GM19324 (cell line): Measurements from ENCODE around the gene AFG3L2.
A peak's percentile ranks its signal among the peaks of the same experiment; 100 is the strongest.
"Not testable (repeated sequence)": the region's sequence is repeated elsewhere in the genome, so short reads cannot be mapped to it uniquely, and the experiment has no call there.

Source experiments
- ATAC-seq: cut with Tn5 transposase; IDR thresholded peaks from one replicate; pipeline ENCODE4 v1.9.1; 2021; ENCODE audit warnings: mild to moderate bottlenecking, moderate library complexity; ENCODE audit not compliant: unreplicated experiment, low FRiP score

Gene AFG3L2

DNA sequence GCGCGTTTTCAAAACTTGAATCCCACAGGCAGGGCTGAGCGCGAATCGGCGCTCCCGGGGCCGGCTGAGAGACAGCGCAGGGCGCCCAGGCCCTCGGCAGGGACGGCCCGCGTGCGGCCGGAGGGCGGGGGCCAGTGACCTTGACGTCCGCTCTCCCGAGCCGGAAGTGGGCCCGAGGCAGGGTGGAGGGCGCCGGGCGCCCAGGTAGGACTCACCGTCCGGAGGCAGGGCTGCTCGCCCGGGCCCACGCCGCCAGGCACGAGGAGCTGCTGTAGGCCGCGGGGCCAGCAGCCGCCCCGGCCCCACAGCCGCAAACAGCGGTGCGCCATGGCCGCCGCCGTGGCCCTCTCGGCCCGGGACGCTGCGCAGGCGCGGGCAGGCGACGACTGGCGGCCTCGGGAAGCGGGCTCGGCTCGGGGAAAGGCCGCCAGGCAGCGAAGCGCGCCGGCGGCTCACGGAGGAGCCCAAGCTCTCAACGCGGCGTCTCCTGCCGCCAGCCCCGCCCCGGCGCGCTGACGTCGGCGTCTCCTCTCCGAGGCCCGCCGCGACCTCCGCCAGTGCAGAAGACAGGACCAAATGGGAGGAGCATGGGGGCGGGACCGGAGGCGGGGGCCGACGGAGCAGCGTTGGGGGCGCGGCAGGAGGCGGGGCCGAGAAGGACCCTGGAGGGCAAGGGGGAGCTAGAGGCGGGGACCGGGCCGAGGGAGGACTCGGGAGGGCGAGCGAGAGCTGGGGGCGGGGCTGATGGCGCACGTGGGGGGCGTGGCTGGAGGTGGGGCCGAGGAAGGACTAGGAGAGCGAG, at the start of gene AFG3L2:
AFG3L2 (minus strand) TSS at position 474 of the 802 bp plus-strand sequence; CDS start at position 329, 145 bp downstream.
- ATAC-seq: peak; percentile 92

GRCh38 chr18:12424252-12424651, 47.2 kb upstream of the AFG3L2 start:
- no peak for ATAC-seq

DNA sequence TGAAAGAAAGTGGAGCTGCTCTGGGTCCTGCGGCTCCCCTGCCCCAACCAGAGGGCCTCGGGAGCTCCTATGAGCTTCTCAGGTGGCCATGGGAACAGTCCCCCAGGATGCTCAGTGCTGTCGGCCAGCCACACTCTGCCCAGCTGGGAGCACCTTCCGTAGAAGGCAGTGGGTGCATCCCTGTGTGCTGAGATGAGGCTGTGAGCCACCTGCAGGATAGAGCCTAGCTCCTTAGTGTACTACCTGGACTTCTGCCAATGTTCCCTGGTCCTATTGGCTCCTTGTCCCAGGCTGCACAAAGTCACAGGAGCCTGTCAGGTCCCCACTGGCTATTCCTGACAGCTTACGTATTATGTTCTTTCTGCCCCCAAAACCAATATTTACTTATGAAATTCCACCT, 46.8 kb upstream of the AFG3L2 start:
- no peak for ATAC-seq

- ATAC-seq: no peak
Observed at GRCh38 chr18:12423393-12423792, 46.4 kb upstream of the AFG3L2 start.

- ATAC-seq: no peak
Observed at GRCh38 chr18:12422936-12423335, 45.9 kb upstream of the AFG3L2 start.

GRCh38 chr18:12421732-12422131, 44.7 kb upstream of the AFG3L2 start:
- no peak for ATAC-seq

GRCh38 chr18:12420821-12421421, 43.9 kb upstream of the AFG3L2 start:
- no peak for ATAC-seq

GRCh38 chr18:12417687-12418086, 40.7 kb upstream of the AFG3L2 start:
- ATAC-seq: no peak

DNA sequence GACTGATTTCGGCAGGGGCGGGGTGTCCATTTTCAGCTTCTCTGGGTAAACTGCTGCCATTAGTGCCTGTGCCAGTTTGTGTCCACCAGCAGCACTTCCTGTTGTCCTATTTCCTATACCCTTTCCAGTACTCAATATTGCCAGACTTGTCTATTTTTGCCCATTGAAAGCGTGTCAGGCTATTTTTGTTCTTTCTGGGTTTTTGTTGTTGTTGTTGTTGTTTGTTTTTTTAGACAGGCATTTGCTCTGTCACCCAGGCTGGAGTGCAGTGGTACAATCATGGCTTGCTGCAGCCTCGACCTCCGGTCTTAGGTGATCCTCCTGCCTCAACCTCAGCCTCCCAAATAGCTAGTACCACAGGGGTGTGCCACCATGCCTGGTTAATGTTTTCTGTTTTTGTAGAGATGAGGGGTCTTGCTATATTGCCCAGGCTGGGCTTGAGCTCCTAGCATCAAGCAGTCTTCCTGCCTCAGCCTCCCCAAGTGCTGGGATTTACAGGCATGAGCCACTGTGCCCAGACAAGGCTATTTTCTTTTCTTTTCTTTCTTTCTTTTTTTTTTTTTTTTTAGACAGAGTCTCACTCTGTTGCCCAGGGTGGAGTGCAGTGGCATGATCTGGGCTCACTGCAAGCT, 39.2 kb upstream of the AFG3L2 start:
- no peak for ATAC-seq

- no peak for ATAC-seq
Observed at GRCh38 chr18:12411456-12411855, 34.4 kb upstream of the AFG3L2 start.

GRCh38 chr18:12410747-12411146, 33.7 kb upstream of the AFG3L2 start:
- ATAC-seq: not testable (repeated sequence)

DNA sequence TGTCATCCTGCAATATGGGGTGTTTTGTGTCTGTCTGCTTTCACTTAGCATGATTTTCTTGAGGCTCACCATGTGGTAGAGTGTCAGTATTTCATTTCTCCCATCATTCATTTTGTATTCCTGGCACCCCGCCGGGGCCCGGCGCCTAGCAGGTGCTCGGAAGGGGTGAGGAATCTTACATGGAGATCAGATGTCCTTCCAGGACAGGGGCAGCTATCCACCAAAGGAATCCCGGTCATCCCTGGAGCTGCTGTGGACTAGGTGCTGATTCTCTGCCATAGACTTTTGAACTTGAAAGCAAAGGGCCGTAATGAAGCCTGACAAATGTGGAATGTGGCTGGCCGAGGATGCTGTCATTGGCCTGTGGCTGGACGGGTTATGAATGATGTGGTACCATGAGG, 33.1 kb upstream of the AFG3L2 start:
- ATAC-seq: no peak

GRCh38 chr18:12409469-12409868, 32.4 kb upstream of the AFG3L2 start:
- ATAC-seq: no peak

DNA sequence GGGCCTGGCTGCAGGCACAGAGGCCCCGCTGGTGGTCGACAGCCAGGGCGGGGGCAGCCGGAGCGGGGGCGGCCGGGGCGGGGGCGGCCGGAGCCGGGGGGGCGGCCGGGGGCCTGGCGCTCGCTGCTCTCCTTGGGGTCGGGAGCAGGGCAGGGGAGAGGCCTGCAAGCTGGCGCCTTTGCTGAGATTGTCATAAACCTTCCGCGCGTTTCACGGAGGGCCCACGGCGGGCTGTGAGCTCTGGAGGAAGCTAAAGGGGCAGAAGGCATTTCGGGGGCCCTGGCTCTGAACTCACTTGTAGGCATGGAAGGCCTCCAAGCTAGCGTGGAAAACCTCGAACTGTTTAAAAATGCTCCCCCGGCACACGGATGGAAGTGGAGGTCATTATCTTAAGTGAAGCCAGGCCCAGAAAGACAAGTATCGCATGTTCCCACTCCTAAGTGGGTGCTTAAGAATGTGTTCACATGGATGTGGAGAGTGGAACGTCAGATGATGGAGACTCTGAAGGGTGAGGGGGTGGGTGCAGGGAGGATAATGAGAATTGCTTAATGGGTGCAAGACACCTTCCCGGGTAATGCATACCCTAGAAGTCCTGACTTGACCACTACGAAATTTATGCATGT, 31.3 kb upstream of the AFG3L2 start:
- ATAC-seq: no peak

DNA sequence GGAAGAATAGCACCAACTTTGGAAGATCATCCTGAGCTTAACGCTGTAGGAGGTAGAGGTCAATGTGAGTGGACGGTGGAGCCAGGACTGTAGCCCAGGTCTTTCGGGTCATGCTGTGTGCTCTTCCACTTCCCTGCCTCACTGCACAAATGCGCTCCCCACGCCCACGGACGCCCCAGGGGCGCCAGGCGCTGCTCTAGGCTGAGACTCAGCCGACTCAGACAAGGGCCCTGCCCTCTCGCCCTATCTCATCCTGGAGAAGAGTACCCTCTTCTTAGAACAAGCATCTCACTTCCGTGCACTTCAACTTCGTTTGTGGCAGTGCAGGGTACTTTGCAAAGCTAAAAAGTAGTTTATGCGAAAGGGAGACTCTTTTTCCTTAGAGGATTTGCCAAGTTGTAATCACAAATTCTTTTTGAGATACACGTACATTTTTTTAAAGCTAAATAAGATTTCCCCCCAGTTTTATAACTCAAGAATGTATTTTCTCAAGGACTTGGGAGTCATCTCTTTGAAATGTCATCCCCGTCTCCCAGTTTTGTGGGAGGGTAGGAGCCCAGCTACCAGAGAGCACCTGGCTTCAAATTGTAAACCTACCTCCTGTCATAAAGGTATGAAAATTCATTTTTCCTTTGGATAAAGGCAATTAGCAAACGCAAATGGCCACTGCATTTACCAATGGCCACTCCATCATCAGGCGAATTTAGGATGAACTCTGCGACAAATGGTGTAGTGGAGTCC, 29.5 kb upstream of the AFG3L2 start:
- ATAC-seq: no peak

GRCh38 chr18:12405066-12405465, 28.0 kb upstream of the AFG3L2 start:
- ATAC-seq: no peak

GRCh38 chr18:12403601-12404506, 26.8 kb upstream of the AFG3L2 start:
- no peak for ATAC-seq

DNA sequence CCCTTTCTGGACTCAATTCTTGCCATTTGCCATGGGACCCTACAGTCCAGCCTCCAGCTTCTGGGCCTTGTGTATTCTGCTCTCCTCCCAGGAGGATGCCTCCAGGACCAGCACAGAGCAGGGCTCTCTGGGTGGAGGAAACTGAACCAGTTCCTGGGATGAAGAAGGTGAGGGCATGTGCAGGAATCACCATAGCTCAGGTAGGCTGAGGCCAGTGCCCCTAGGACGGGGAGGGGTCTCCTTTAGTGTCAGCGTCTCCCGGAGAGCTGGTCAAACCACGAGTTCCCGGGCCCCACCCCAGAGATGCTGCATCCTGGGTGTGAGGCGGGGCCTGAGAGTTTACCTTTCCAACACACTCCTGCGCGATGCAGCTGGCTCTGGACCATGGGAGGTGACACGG, 24.9 kb upstream of the AFG3L2 start:
- ATAC-seq: no peak

- ATAC-seq: no peak
Observed at GRCh38 chr18:12399231-12399630, 22.2 kb upstream of the AFG3L2 start.

- no peak for ATAC-seq
Observed at GRCh38 chr18:12398625-12399024, 21.6 kb upstream of the AFG3L2 start.
